OCI-LY7 (cell line): ENCODE data around the gene CXCL16. TPM values are rescaled to one million over a fixed set of nuclear protein-coding genes. Genes with fewer than 3 reads are reported as not detected.
"Not testable (repeated sequence)": the region's sequence is repeated elsewhere in the genome, so short reads cannot be mapped to it uniquely, and the experiment has no call there.

Experiments used
- BruUV-seq: library from RNA; stranded (reverse); fragments of 400-500 nt; replicated peaks from 2 replicates; lab custom pipeline; 2021; lab: Mats Ljungman, UMichigan
- CTCF ChIA-PET: fragments of 300-600 bp; sonication (Branson Sonifier 250); formaldehyde crosslinking; loops from one replicate; lab custom pipeline; 2022; ENCODE audit warnings: antibody characterized with exemption; ENCODE audit not compliant: unreplicated experiment; lab: Charles Lee
- POLR2A ChIA-PET: fragments of 300-600 bp; sonication (Branson Sonifier 250); formaldehyde crosslinking; loops from one replicate; lab custom pipeline; 2022; ENCODE audit warnings: antibody characterized with exemption; lab: Charles Lee
- DNase-seq: peaks from one replicate; pipeline ENCODE4 v3.0.0-alpha.2; 2015; ENCODE audit warnings: low spot score
- H2AFZ ChIP-seq: fragments of 200-600 bp; sonication (generic), shearing (Covaris generic); 2 replicates; pipeline ENCODE4 v1.6.1; 2014; ENCODE audit warnings: mild to moderate bottlenecking, antibody characterized with exemption, low read length, moderate library complexity
- H3K27ac ChIP-seq: fragments of 200-600 bp; sonication (generic); 2 replicates; pipeline ENCODE4 v1.5.1; 2014; ENCODE audit warnings: mixed run types, low read depth, mild to moderate bottlenecking, moderate library complexity, low read length, inconsistent platforms; ENCODE audit not compliant: poor library complexity, severe bottlenecking
- H3K36me3 ChIP-seq: fragments of 200-600 bp; sonication (generic); 2 replicates; pipeline ENCODE4 v1.6.1; 2014; ENCODE audit warnings: mild to moderate bottlenecking, antibody characterized with exemption, low read length, moderate library complexity, mixed read lengths; ENCODE audit not compliant: insufficient read depth
- H3K4me1 ChIP-seq: fragments of 200-600 bp; sonication (generic); 2 replicates; pipeline ENCODE4 v1.5.1; 2014; ENCODE audit warnings: mild to moderate bottlenecking, low read length; ENCODE audit not compliant: insufficient read depth, poor library complexity, severe bottlenecking
- H3K4me2 ChIP-seq: fragments of 200-600 bp; sonication (generic); 2 replicates; pipeline ENCODE4 v1.6.1; 2014; ENCODE audit warnings: mild to moderate bottlenecking, low read length
- H3K4me3 ChIP-seq: fragments of 200-600 bp; sonication (generic); 2 replicates; pipeline ENCODE4 v1.5.1; 2014; ENCODE audit warnings: mild to moderate bottlenecking, low read depth, low read length; ENCODE audit not compliant: poor library complexity, severe bottlenecking
- H3K79me2 ChIP-seq: fragments of 200-600 bp; sonication (generic); 2 replicates; pipeline ENCODE4 v1.6.1; 2016; ENCODE audit warnings: low read depth, mild to moderate bottlenecking, low read length, moderate library complexity, mixed read lengths; ENCODE audit not compliant: insufficient read depth
- H3K9me2 ChIP-seq: fragments of 200-600 bp; sonication (generic); 2 replicates; pipeline ENCODE4 v1.6.1; 2016; ENCODE audit warnings: mild to moderate bottlenecking, low read length, mixed read lengths; ENCODE audit not compliant: insufficient read depth
- H3K9me3 ChIP-seq: fragments of 200-600 bp; sonication (generic); 2 replicates; pipeline ENCODE4 v1.6.1; 2014; ENCODE audit warnings: mild to moderate bottlenecking, mixed run types, low read length, mixed read lengths
- H4K20me1 ChIP-seq: fragments of 200-600 bp; sonication (generic); 2 replicates; pipeline ENCODE4 v1.6.1; 2014; ENCODE audit warnings: mild to moderate bottlenecking, antibody characterized with exemption, low read length, moderate library complexity, mixed read lengths; ENCODE audit not compliant: insufficient read depth
- EZH2phosphoT487 ChIP-seq: fragments of 200-600 bp; sonication (generic); IDR thresholded peaks from 2 replicates; pipeline ENCODE4 v1.6.1; 2018; ENCODE audit warnings: low read depth, borderline replicate concordance, mild to moderate bottlenecking, mixed run types, antibody characterized with exemption, low read length, moderate library complexity, mixed read lengths
- intact Hi-C: fragments of 100-400 bp; cut with micrococcal nuclease; formaldehyde crosslinking; loops from one replicate; pipeline ENCODE4 v1.10.0; 2022; ENCODE audit not compliant: unreplicated experiment
- total RNA-seq, 2 experiments: library from RNA; depleted of rRNA in 1 of 2; stranded (reverse); fragments of >200 nt in 1 of 2; shearing (Covaris generic) in 1 of 2; gene quantifications; 2 replicates each; pipeline ENCODE4 v1.2.3, GENCODE V29; 2014 to 2022
- TF ChIP-seq, protein P1 (sequence below): fragments of 200-600 bp; sonication (generic); conservative IDR thresholded peaks from 2 replicates; pipeline ENCODE4 v1.5.1; 2014; ENCODE audit warnings: mild to moderate bottlenecking, antibody characterized with exemption, low read length, moderate library complexity, mixed read lengths

Gene CXCL16
- total RNA-seq, 2 experiments from 2014 or later, result not detected

DNA sequence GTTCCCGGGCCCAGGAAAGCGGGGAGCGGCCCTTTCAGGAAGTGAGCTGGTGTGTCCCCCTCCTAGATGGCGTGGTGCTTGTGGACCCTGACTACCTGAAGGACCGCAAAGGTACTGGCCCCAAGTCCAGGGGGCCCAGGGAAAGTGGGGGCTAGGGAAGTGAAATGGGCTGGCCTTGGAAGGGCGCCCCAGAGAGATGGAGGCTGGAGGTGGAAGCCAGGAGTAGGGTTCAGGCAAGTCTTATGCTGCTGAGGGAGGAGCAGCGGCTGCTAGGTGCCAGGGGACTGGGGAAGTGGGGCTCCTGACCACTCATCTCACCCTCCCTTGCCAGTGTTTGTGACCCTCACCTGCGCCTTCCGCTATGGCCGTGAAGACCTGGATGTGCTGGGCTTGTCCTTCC is 23.6 kb downstream of the CXCL16 start:
- Histone ChIP-seq H3K4me1 (peaks cover 21% of the 10 kb centered on the region), H3K36me3 (peaks cover 51% of the 10 kb centered on the region), H3K9me3 (no peaks in the 10 kb centered on the region), H3K9me2 (no peaks in the 10 kb centered on the region), H4K20me1 (no peaks in the 10 kb centered on the region), H3K79me2 (peaks cover 14% of the 10 kb centered on the region; the same call in 1 of the 2 replicates), H3K4me2 (no peak overlapping the region), H2AFZ (no peak overlapping the region), H3K4me3 (no peak overlapping the region), H3K27ac (no peak overlapping the region)
- no TSS peak for BruUV-seq
- intact Hi-C loops, result no loop called here
- DNase-seq, result no peak
- CTCF ChIA-PET, result no interaction called here
- POLR2A ChIA-PET, result no interaction called here
- TF ChIP-seq, protein P1, sequence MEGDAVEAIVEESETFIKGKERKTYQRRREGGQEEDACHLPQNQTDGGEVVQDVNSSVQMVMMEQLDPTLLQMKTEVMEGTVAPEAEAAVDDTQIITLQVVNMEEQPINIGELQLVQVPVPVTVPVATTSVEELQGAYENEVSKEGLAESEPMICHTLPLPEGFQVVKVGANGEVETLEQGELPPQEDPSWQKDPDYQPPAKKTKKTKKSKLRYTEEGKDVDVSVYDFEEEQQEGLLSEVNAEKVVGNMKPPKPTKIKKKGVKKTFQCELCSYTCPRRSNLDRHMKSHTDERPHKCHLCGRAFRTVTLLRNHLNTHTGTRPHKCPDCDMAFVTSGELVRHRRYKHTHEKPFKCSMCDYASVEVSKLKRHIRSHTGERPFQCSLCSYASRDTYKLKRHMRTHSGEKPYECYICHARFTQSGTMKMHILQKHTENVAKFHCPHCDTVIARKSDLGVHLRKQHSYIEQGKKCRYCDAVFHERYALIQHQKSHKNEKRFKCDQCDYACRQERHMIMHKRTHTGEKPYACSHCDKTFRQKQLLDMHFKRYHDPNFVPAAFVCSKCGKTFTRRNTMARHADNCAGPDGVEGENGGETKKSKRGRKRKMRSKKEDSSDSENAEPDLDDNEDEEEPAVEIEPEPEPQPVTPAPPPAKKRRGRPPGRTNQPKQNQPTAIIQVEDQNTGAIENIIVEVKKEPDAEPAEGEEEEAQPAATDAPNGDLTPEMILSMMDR, result no peak
- TF ChIP-seq EZH2phosphoT487, result no peak

GRCh38 chr17:4715063-4715744 is 24.5 kb downstream of the CXCL16 start:
- TF ChIP-seq, protein P1, result no peak
- TF ChIP-seq EZH2phosphoT487, result no peak
- intact Hi-C loops, result no loop called here
- Histone ChIP-seq H3K27ac (no peak overlapping the region), H3K4me3 (no peak overlapping the region), H3K4me1 (peaks cover 21% of the 10 kb centered on the region), H3K4me2 (peak overlapping the region; percentile 41), H3K9me3 (no peaks in the 10 kb centered on the region), H3K79me2 (peaks cover 17% of the 10 kb centered on the region; the same call in 1 of the 2 replicates), H3K9me2 (no peaks in the 10 kb centered on the region), H2AFZ (no peak overlapping the region), H4K20me1 (no peaks in the 10 kb centered on the region), H3K36me3 (peaks cover 48% of the 10 kb centered on the region)
- no peak for DNase-seq
- ChIA-PET CTCF (interaction anchor here (0.5 kb wide), 1 partner anchor 280 kb away, joined by 3 read pairs; no protein-coding TSS in a partner anchor), POLR2A (interaction anchor here (0.5 kb wide), 1 partner anchor 422 kb away, joined by 3 read pairs; no protein-coding TSS in a partner anchor)
- TSS peak; percentile 38 for BruUV-seq

- peaks cover 41% of the 10 kb centered on the region for H3K36me3 ChIP-seq
- POLR2A ChIA-PET, result interaction anchor here (0.5 kb wide), 1 partner anchor 421 kb away, joined by 3 read pairs; no protein-coding TSS in a partner anchor
- H3K4me3 ChIP-seq, H3K9me2 ChIP-seq, DNase-seq, H3K27ac ChIP-seq, H3K9me3 ChIP-seq, intact Hi-C loops, H2AFZ ChIP-seq, BruUV-seq, H4K20me1 ChIP-seq, CTCF ChIA-PET: not testable (repeated sequence)
- peak overlapping the region; percentile 41 for H3K4me2 ChIP-seq
- peaks cover 17% of the 10 kb centered on the region; the same call in 1 of the 2 replicates for H3K79me2 ChIP-seq
- peaks cover 25% of the 10 kb centered on the region for H3K4me1 ChIP-seq
Observed at GRCh38 chr17:4714340-4715062, 25.2 kb downstream of the CXCL16 start.
